Body of pancreas (tissue), 4 donors: ENCODE results near the gene ANKZF1. TPM values are rescaled to one million over a fixed set of nuclear protein-coding genes. Genes with fewer than 3 reads are reported as not detected.

Experiments
- ATAC-seq: fragments of 150-250 bp; one replicate; pipeline ENCODE4 v1.9.1; 2016
- DNase-seq, 4 donors: peaks; one replicate each; pipeline ENCODE4 v3.0.0-alpha.2; 2019
- H3K27ac ChIP-seq, 4 donors: fragments of 200-600 bp; sonication (generic); 1 replicate in 3 of 4; 2 replicates in 1 of 4; pipeline versions ENCODE4 v1.5.1 to v1.6.1; 2016 to 2019; ENCODE audit warnings: mild to moderate bottlenecking in 1 of 4, mixed read lengths in 1 of 4, moderate library complexity in 1 of 4
- H3K27me3 ChIP-seq, 2 donors: fragments of 200-600 bp; sonication (generic); one replicate each; pipeline ENCODE4 v1.6.0; 2016; ENCODE audit warnings: mild to moderate bottlenecking in 1 of 2
- H3K36me3 ChIP-seq, 2 donors: fragments of 200-600 bp; sonication (generic); replicated peaks in 1 of 2; 2 replicates each; pipeline ENCODE4 v1.5.1; 2016; ENCODE audit warnings: low read depth in 2 of 2; ENCODE audit not compliant: insufficient read depth in 1 of 2
- H3K4me1 ChIP-seq: fragments of 200-600 bp; sonication (generic); one replicate; pipeline ENCODE4 v1.6.0; 2016
- H3K4me3 ChIP-seq, 2 donors: fragments of 200-600 bp; sonication (generic); 1 replicate in 1 of 2; 2 replicates in 1 of 2; pipeline ENCODE4 v1.5.1; 2016 to 2019
- H3K9me3 ChIP-seq, 3 donors: fragments of 200-600 bp; sonication (generic); 1 replicate in 2 of 3; 2 replicates in 1 of 3; pipeline ENCODE4 v1.5.1; 2016
- POLR2A ChIP-seq, 3 donors: fragments of 450-650 bp; IDR thresholded peaks; one replicate each; pipeline ENCODE4 v1.6.1; 2016; ENCODE audit warnings: antibody characterized with exemption in 3 of 3, mild to moderate bottlenecking in 2 of 3
- WGBS, 2 donors: methylation state at CpG; one replicate each; pipeline ENCODE4 v1.1.5; 2017; 5-methylcytosine and 5-hydroxymethylcytosine counted together
- intact Hi-C: fragments of 100-400 bp; cut with DNase I; formaldehyde crosslinking; loops from one replicate; pipeline ENCODE4 v1.15.1; 2023
- total RNA-seq, 2 donors: library from RNA; depleted of rRNA; stranded (reverse); fragments of >200 nt; gene quantifications; one replicate each; pipeline ENCODE4 v1.1.0, GENCODE V29; 2016
- TF ChIP-seq, protein P1 (sequence below), 7 experiments: fragments of 450-650 bp in 4 of 7; fragments of 200-600 bp in 3 of 7; sonication (generic) in 3 of 7; IDR thresholded peaks; one replicate each; pipeline ENCODE4 v1.5.1; 2016 to 2019; ENCODE audit warnings: antibody characterized with exemption in 7 of 7

The ANKZF1 gene
- total RNA-seq, 2 donors from 2014 or later, result 67.5 to 95.3 TPM

DNA sequence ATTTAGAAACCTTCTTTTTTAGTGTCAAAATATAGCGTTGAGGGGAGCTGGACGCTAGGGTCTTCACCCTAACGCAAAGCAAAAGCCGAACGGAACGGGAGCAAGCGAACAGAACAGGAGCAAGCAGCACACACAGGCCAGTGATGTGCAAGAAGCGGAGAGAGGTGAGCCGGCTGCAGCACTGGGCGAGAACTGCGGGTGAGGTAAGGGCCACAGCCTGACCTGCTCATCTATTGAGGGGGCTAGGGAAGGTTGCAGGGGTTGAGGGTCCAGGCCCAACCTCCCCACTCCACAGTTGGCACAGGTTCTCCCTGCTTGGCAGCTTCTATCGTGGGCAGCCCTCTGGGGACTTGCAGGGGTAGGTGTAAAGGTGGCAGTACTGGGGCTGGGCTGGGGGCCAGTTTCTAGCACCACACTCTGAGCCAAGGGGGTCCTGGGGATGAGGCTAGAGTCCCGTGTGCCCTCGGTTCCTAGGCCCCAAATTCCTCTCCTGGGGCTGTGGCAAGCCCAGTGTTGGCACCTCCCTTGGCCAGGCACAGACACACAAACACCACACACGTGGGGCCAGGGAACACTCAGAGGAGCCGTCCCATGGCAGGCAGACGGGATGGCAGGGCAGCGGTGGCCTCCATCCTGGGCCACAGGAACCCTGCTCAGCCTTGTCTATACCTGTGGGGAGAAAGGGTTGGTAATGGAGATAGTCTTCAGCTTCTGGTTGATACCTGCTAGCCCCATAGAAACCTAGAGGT lies 9.6 kb upstream of the ANKZF1 start:
- 86 to 90% methylated on average over 15 to 18 of the region's 18 CpGs for WGBS, 2 donors
- no peak overlapping the region for H3K4me3 ChIP-seq
- H3K27ac ChIP-seq, result peak overlapping the region in 1 of 4 donors; percentile 68
- peaks cover 13 to 27% of the 10 kb centered on the region in 2 donors for H3K36me3 ChIP-seq
- TF ChIP-seq, protein P1, sequence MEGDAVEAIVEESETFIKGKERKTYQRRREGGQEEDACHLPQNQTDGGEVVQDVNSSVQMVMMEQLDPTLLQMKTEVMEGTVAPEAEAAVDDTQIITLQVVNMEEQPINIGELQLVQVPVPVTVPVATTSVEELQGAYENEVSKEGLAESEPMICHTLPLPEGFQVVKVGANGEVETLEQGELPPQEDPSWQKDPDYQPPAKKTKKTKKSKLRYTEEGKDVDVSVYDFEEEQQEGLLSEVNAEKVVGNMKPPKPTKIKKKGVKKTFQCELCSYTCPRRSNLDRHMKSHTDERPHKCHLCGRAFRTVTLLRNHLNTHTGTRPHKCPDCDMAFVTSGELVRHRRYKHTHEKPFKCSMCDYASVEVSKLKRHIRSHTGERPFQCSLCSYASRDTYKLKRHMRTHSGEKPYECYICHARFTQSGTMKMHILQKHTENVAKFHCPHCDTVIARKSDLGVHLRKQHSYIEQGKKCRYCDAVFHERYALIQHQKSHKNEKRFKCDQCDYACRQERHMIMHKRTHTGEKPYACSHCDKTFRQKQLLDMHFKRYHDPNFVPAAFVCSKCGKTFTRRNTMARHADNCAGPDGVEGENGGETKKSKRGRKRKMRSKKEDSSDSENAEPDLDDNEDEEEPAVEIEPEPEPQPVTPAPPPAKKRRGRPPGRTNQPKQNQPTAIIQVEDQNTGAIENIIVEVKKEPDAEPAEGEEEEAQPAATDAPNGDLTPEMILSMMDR (IDR thresholded peaks at IDR 0.05), result no peak
- no peak for TF ChIP-seq POLR2A (IDR thresholded peaks at IDR 0.05)
- no peaks in the 10 kb centered on the region for H3K9me3 ChIP-seq
- intact Hi-C loops, result loop anchor here (10.0 kb wide), 1 partner anchor 45 kb away; the partner anchor contains the start of genes CNPPD1, RETREG2 and SLC23A3
- ATAC-seq (no peak), DNase-seq (no peak)
- H3K27me3 ChIP-seq, result no peaks in the 10 kb centered on the region
- peaks cover 31% of the 10 kb centered on the region for H3K4me1 ChIP-seq

DNA sequence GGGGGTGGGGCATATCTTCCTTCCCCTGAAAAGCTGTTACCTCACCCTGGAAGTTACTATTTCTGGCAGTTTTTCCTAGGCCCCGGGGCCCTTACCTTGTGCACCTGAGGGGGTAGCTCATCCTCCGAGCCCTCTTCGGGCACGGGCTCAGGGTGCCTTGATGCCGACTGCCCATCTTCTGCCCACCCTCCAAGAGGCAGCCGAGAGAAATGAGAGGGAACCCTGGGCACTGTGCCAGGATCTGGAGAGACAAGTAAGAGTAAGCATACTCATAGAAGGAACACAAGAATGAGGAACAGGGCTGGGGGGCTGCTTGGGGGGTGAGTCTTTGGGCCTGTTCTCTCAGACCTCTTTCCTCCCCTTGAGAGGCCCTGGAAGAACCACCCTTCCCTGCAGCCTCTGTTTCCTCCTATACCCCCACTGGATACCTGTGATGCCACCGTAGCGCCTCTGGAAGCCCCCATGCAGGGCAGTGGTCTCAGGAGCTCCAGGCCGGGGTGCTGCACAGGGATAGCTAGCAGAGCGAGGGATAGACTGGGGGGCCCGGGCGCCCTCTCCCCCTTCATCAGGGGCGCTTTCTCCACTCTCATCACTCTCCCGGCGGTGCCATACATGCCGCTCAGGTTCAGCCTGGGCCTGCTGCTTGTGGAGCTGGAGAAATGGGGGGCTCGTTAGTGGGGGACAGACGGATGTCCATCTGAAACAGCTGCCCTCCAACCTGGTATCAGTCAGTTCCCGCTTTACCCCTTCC lies 8.8 kb upstream of the ANKZF1 start:
- H3K27me3 ChIP-seq, result no peaks in the 10 kb centered on the region
- H3K4me1 ChIP-seq, result peaks cover 31% of the 10 kb centered on the region
- 86 to 92% methylated on average over 14 to 19 of the region's 19 CpGs for WGBS, 2 donors
- H3K27ac ChIP-seq, result no peak overlapping the region
- intact Hi-C loops, result loop anchor here (10.0 kb wide), 1 partner anchor 46 kb away; the partner anchor contains the start of genes CNPPD1, RETREG2 and SLC23A3
- TF ChIP-seq POLR2A (IDR thresholded peaks at IDR 0.05), result no peak
- TF ChIP-seq, protein P1 (IDR thresholded peaks at IDR 0.05), result no peak
- peak in 1 of 4 donors; percentile 32 for DNase-seq
- no peaks in the 10 kb centered on the region for H3K9me3 ChIP-seq
- H3K36me3 ChIP-seq, result peaks cover 18 to 31% of the 10 kb centered on the region in 2 donors
- no peak for ATAC-seq
- H3K4me3 ChIP-seq, result no peak overlapping the region

DNA sequence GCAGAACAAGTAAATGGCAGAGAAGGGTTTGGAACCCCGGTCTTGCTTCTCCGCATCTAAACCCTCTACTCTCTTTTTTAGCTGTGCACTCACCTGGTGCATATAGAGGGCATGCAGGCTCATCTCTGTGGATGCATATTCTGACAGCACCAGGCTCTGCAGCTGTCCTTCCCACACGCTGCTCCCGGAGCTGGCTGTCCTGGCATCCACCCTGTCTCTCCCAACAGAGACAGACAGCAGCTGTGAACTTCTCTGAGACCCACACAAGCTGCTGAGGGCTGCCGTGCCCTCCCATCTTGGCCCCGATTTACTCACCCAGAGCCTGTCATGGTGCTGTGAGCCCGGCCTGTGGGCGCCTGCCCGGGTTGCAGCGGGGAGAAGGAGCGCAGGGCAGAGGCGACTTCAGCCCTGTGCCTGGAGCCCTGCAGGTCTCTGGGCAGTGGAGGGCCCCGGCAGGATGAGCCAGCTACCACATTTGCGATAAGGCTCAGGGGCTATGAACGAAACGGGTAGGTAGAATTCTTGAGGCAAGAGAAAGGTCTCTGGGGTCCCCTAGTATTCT lies 7.6 kb upstream of the ANKZF1 start:
- Histone ChIP-seq H3K27me3 (no peaks in the 10 kb centered on the region), H3K27ac (no peak overlapping the region), H3K4me3 (no peak overlapping the region), H3K4me1 (peaks cover 30% of the 10 kb centered on the region), H3K9me3 (no peaks in the 10 kb centered on the region), H3K36me3 (peaks cover 18 to 31% of the 10 kb centered on the region in 2 donors)
- intact Hi-C loops, result loop anchor here (10.0 kb wide), 1 partner anchor 47 kb away; the partner anchor contains the start of genes CNPPD1, RETREG2 and SLC23A3
- ATAC-seq (no peak), DNase-seq (no peak)
- no peak for TF ChIP-seq POLR2A (IDR thresholded peaks at IDR 0.05)
- TF ChIP-seq, protein P1 (IDR thresholded peaks at IDR 0.05), result no peak
- WGBS, 2 donors, result 90 to 93% methylated on average over 14 to 16 of the region's 16 CpGs

DNA sequence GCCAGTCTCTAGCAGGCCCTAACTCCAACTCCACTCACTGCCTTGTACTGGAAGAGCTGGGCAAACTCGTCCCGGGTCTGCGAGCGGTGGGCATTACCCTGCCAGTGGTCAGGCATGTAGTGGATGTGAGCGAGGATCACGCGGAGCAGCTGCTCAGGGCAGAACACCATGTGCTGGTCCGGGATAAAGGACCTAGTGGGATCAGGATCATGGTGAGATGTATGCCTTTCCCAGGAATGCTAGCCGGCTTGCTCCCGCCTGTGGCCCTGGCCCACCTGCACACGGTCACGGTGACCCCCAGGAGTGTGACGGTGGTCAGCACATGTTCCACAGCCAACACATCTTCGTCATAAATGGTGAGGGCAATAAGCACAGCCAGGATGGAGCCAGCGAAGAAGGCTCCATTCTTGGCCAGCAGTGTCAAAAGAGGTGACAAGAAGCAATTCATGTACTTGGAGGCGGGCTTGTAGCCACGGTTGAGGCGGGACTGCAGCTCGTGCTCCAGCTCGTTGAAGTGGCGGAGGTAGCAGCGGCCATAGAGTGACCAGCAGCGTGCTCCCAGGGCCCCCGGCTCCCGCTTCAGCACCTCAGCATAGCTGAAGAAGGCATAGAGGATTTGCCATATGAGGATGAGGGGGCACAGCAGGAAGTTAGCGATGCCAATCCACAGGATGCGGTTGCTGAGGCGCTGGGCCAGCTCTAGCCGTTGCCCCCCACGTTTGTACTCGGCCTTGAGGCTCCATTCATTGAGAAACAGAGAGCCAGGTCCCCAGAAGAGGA lies 5.6 kb upstream of the ANKZF1 start:
- Histone ChIP-seq H3K4me3 (no peak overlapping the region), H3K36me3 (peaks cover 18 to 31% of the 10 kb centered on the region in 2 donors), H3K4me1 (peaks cover 27% of the 10 kb centered on the region), H3K27me3 (no peaks in the 10 kb centered on the region), H3K9me3 (no peaks in the 10 kb centered on the region), H3K27ac (no peak overlapping the region)
- ATAC-seq, result no peak
- WGBS, 2 donors, result 87 to 91% methylated on average over 18 to 31 of the region's 31 CpGs
- no peak for TF ChIP-seq POLR2A (IDR thresholded peaks at IDR 0.05)
- TF ChIP-seq, protein P1 (IDR thresholded peaks at IDR 0.05), result no peak
- no peak for DNase-seq
- intact Hi-C loops, result loop anchor here (10.0 kb wide), 1 partner anchor 49 kb away; the partner anchor contains the start of genes CNPPD1, RETREG2 and SLC23A3
